Activated CD4-positive, CD25-positive, alpha-beta regulatory T cell treated with anti-CD3 and anti-CD28 coated beads, Interleukin-2, amount 50 U/mL, for 16 hours (primary cell): ENCODE data around the gene TLR1.

ENCODE experiments used
- DNase-seq: peaks from one replicate; pipeline ENCODE4 v3.0.0-alpha.2; 2020; ENCODE audit warnings: low read depth, low spot score

The TLR1 gene, protein sequence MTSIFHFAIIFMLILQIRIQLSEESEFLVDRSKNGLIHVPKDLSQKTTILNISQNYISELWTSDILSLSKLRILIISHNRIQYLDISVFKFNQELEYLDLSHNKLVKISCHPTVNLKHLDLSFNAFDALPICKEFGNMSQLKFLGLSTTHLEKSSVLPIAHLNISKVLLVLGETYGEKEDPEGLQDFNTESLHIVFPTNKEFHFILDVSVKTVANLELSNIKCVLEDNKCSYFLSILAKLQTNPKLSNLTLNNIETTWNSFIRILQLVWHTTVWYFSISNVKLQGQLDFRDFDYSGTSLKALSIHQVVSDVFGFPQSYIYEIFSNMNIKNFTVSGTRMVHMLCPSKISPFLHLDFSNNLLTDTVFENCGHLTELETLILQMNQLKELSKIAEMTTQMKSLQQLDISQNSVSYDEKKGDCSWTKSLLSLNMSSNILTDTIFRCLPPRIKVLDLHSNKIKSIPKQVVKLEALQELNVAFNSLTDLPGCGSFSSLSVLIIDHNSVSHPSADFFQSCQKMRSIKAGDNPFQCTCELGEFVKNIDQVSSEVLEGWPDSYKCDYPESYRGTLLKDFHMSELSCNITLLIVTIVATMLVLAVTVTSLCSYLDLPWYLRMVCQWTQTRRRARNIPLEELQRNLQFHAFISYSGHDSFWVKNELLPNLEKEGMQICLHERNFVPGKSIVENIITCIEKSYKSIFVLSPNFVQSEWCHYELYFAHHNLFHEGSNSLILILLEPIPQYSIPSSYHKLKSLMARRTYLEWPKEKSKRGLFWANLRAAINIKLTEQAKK

DNA sequence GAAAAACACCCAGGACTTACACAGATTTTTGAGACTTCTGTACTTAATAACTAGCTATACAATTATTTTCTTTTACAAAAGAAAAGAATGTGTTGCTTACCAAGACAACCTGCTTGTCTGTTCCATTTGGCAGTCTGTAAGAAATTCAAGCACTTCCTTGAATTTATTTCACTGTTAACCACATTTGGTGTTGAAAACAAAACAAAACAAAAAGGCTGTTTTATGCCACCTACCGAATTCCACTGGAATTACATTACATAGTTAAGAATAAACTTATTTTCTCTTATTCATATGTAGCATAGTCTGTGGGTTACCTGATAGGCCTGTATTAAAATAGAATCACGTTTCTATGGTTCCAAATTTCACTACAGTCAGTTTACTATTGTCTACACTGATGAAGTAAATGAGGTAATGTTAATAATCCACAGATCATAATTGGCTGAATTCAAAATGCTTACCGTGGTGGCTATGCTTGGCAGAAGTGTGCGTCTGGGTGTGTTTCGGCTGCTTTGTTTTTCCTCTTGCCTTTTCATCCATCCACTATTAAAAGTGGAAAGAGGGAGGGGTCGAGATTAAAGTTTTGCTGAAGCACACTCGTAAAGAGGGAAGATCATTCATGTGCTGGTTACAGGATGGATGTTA is at the start of gene TLR1:
TLR1 (minus strand) TSS at position 138 of the 642 bp plus-strand sequence. CDS start 5,960 bp downstream, outside the sequence.
- no peak for DNase-seq

DNA sequence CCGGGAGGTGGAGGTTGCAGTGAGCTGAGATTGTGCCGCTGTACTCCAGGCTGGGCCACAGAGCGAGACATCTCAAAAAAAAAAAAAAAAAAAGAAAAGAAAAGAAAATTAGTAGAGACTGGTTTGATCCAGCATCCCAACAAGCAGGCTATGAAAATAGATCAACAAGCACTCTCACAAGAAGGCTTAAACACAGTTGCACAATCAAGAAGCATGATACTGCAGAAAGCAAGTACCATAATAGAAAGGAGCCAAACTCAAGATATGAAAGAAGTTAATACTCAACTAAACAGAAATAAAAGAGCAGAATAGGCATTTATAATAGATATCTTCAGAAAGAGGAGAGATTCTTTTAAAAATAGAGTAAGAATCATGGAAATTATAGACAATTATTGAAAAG is 41.4 kb upstream of the TLR1 start:
- DNase-seq, result no peak

DNA sequence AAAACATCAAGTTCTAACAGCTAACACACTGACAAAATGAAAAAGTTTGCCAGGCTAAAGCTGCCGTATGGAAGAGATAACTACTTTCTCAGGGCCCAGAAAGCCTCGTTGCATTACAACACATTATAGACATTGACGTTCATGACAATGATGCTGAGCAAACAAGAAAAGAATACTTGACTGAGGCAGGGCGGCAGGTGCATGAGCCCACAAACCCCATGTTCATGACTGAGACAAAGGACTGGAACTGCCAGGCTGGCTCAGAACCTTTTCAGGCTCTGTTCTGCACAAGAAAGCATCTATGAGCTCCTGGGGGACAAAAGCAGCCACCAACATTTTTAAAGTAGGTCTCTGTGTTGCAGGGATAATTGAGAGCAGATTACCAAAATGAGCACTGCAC is 38.4 kb upstream of the TLR1 start:
- DNase-seq, result no peak

DNA sequence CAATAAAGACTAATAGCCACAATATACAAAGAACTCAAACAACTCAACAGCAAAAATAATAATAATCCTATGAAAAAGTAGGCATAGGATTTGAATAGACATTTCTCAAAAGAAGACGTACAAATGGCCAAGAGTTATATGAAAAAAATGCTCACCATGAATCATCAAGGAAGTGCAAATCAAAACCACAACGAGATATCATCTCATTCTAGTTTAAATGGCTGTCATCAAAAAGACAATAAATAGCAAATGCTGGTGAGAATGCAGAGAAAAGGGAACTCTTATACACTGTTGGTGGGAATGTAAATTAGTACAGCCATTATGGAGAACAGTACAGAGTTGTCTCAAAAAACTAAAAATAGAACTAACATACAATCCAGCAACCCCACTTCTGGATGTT is 33.3 kb upstream of the TLR1 start:
- DNase-seq, result no peak

DNA sequence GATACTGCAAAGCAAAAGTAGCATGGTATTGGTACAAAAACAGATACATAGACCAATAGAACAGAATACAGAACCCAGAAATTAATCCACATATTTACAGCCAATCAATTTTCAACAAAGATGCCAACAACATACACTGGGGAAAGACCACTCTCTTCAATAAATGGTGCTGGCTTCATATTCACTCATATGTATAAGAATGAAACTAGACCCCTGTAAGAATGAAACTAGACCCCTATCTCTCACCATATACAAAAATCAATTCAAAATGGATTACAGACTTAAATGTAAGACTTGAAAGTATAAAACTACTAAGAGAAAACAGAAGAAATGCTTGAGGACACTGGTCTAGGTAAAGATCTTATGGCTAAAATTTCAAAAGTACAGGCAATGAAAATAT is 32.7 kb upstream of the TLR1 start:
- no peak for DNase-seq

DNA sequence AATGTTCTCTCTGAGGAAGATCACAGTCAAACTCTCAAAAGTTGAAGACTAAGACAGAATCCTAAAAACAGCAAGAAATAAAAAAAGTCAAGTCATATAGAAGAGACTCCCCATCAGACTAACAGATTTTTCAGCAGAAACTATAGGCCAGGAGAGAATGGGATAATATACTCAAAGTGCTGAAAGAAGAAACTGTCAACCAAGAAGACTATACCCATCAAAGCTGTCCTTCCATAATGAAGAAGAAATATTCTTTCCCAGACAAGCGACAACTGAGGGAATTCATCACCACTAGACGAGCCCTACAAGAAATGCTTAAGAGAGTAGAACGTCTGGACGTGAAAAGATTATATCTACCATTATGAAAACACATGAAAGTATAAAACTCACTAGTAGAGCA is 30.0 kb upstream of the TLR1 start:
- DNase-seq, result no peak

DNA sequence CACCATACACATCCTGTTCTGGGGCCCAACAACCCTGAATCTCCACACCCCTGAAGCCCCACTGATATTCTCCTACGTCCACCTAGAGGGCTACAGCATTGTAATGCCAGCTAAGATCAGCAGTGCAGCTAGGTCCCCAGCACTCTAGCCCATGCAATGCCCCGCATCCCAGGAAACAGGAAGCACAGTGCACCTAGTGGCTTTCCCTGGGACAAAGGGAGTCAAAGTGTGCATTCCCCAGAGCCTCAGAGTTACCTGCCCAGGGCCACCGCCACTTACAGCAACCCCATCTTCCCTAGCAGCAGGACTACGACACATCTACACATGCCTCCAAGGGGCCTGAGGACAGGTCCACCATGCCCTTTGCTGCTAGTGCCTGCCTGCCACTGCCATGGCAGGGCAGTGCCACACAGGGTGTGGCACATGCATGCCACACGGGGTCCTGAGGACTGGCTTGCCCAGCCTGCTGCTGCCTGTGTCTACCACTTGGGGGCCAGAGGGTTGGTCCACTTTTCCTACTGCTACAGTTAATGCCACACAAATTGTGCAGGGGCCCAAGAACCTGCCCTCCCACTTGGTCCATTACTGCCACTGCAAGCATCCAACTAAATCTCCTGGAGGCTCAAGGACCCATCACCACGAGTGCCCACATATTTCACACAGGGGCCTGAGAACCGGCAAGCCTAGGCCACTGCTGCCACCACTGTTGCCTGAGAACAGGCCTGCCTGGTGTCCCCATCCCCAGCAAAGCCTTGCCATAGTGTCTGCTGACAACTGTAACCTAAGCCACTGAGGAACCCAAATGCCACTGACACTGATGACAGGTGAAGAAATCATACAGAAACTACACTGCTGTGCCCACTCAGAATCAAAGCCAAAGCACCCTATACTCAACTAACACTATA is 28.3 kb upstream of the TLR1 start:
- no peak for DNase-seq

DNA sequence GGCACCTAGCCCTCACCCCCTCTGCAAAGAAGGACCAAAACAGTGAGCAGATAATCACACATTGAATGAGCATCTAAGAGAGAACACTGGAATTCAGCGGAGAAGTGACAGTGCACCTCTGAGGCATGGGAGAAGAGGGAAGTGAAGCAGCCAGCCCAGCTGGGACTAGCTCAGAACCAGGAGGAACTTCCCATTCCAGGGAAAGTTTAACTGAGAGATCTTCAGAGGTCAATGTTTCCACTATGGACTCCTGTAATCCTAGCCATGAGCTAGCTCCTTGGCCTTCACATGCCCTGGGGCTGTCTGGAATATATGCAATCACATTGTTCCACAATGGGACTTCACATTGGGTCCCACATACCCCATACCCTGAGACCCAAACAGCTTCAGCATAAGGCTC is 27.6 kb upstream of the TLR1 start:
- no peak for DNase-seq

DNA sequence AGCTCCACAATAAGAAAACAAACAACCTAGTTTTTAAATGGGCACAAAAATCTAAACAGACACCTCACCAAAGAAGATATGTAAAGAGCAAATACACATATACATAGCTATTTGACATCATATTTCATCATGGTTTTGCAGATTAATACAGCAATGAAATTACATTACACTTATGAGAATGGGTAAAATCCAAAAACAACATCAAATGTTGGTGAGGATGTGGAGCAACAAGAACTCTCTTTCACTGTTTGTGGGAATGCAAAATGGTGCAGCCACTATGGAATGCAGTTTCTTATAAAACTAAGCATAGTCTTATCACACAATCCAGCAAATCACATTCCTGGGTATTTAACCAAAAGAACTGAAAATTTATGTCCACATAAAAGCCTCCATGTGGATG is 27.1 kb upstream of the TLR1 start:
- DNase-seq, result no peak

DNA sequence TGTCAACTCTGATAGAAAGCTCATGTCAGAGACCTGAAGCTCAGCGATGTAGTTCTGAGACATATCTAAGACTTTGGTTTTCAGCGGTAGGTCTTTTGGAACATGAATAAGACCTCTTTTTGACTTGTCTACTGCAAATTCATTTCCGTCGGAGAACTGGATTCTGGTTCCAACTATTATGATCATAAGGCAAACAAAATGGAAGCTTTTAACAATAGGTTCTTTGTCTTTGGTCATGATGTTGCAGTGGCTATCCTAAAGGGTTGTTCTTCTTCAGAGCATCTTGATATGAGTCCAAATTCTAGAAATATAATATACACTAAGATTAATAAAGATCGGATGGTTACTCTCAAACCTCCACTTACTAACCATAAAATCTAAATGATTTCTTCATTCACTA is 24.6 kb upstream of the TLR1 start:
- no peak for DNase-seq

DNA sequence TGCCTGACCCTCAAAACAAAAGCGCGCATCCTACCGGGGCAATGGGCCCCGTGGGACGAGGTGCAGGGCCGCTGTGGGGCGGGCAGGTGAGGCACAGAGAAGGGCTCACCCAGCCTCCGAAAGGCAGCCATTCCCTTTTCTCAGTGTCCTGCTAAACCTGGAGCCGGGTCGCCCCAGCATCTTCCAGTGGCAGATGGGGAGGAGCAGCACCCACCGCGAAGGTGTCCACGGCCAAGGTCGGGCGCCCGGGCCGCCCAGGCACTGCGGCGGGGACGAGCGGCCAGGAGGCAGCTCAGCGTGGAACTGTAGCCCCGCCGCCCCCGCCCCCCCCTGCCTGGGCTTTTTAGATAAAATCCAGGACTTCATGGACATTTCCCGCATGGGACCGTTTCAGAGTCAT is 19.2 kb upstream of the TLR1 start:
- no peak for DNase-seq

DNA sequence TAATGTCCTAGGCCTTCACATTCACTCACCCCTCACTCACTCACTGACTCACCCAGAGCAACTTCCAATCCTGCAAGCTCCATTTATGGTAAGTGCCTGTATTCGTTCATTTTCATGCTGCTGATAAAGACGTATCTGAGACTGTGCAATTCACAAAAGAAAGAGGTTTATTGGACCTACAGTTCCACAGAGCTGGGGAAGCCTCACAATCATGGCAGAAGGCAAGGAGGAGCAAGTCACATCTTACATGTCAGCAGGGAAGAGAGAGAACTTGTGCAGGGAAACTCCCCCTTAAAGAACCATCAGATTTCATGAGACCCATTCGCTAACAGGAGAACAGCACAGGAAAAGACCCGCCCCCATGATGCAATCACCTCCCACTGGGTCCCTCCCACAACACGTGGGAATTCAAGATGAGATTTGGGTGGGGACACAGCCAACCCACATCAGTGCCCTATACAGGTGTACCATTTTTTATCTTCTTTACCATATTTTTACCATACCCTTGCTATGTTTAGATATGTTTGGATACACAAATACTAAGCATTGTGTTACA is 18.2 kb upstream of the TLR1 start:
- no peak for DNase-seq

DNA sequence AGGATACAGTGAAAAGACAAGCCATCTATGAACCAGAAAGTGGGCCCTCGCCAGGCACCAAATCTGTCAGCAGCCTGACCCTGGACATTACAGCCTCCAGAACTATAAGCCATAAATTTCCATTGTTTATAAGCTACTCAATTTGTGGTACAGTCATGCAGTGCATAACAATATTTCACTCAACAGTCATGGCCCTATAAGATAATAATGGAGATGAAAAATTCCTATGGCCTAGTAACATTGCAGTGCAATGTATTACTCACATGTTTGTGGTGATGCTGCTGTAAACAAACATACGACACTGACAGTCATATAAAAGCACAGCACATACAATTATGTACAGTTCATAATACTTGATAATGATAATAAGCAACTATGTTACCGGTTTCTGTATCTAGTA is 17.1 kb upstream of the TLR1 start:
- no peak for DNase-seq

DNA sequence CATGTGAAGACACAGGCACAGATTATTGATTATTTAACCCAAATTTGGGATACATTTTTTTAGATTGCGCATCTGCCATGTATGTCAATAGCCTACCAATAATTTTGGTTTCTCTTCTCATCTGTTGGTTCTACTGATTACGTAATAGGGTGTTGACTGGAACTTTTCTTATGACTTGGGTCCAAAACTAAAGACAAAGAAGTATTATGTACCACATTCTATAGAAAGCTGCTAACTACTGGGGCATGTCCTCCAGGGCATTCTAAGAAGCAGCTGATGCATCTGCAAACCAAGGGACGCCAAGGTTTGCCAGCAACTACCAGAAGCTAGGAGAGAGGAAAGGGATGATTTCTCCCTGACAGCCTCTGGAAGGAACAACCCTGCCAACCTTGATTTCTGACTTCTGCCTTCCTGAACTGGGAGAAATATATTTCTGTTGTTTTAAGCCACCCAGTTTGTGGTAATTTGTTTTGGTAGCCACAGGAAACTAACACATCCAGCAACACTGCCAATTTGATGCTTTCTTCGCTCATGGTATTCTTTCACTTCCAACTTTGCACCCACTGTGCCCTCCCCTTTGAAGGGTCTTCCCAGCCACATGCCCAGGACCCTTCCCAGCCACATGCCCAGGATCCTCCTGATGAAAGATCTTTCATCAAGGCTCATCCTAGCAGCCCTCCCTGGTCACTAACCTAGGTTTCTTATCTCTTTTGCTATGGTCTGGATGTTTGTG is 15.9 kb upstream of the TLR1 start:
- DNase-seq, result no peak

DNA sequence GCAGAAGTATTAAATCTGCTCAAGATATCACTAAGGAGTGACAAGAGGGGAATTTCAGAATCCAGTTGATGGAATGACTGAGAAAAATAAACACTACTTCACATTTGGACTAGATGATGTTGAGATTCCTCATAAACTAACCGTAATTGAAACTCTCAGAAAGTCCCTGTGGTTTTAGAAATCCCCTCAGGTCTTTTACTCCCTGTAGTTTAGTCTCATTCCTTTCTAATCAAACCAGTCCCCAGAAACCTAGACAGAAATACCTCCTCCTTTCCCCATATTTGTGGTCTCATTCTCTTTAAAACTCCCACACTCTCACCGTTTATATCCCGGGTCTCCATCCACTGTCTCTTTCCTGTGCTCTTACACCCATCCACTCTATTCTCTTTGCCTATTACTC is 15.0 kb upstream of the TLR1 start:
- DNase-seq, result no peak

DNA sequence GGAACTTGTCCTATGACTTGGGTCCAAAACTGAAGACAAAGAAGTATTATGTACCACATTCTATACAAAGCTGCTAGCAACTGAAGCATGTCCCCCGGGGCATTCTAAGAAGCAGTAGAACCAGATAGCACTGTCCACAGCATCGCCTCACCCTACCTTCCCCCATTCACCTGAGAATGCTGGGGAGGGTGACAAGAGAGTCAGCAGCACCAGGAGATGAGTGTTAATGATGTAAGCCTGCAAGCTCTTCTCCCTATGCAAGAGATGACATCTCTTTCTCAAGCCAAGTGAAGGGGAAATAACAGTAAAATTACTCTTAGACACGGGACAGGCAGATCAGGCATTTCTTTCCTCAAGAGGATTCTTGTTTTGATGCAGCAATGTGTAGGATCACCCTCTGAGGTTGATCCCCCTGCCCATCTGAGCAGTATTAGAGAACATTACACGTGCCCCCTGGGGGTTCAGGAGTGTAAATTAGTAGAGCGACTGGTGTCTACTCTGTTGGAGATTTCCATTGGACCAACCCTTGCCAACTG is 13.9 kb upstream of the TLR1 start:
- no peak for DNase-seq

DNA sequence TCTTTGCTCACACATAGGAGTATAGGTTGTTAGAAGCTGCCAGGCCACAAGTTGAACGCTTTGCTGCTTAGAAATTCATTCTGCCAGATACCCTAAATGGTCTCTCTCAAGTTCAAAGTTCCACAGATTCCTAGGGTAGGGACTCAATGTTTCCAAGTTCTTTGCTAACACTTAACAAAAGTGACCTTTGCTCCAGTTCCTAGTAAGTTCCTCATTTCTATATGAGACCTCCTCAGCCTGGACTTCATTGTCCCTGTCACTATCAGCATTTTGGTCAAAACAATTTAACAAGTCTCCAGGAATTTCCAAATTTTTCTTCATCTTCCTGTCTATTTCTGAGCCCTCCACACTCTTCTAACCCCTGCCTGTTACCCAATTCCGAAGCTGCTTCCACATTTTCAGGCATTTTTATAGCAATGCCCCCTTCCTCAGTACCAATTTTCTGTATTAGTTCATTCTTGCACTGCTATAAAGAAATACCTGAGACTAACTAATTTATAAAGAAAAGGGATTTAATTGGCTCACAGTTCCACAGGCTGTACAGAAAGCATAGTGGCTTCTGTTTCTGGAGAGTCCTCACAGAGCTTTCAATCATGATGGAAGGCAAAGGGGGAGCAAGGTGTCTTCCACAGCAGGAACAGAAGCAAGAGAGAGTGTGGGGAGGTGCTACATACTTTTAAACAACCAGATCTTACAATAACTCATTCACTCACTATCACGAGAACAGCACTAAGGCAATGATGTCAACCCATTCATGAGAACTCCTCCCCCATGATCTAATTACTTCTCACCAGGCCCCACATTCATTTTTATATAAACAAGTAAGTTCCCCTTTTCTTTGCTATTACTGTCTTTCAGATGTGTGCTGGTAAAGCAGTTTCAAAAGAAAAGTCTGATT is 11.5 kb upstream of the TLR1 start:
- DNase-seq, result no peak

DNA sequence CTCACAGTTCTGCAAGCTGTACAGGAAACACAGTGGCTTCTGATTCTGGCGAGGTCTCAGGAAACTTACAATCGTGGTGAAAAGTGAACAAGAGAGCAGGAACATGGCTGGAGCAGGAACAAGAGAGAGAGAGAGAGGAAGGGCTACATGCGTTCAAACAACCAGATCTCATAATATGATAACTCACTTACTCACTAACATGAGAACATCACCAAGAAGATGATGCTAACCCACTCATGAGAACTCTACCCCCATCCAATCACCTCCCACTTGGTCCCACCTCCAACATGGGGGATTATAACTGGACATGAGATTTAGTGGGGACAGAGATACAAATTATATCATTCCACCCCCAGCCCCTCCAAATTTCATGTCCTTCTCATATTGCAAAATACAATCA is 9.8 kb upstream of the TLR1 start:
- no peak for DNase-seq

DNA sequence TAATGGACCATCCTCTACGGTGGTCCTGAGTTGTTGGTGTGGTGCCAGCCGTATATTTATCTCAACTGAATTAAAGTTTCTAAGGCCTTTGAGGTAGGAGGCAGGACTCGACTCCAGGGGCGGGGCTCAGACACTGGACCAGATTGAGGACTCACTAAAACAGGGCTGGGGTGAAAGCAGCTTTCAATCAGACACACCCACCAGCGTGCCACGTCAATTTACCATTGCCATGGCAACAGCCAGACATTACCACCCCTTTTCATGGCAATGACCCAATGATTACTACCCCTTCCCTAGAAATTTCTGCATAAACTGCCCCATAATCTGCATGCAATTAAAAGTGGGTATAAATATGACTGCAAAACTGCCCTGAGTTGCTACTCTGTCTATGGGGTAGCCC is 6.7 kb upstream of the TLR1 start:
- no peak for DNase-seq
